HUES6 (cell line): ENCODE results near the gene SPEM3.
A peak's percentile ranks its signal among the peaks of the same experiment; 100 is the strongest.

ENCODE experiments used
- H3K27ac ChIP-seq: 2 replicates; pipeline ENCODE4 v1.7.0; 2013; ENCODE audit warnings: low read depth, mild to moderate bottlenecking, low read length, inconsistent platforms
- H3K27me3 ChIP-seq: 2 replicates; pipeline ENCODE4 v1.6.1; 2013; ENCODE audit warnings: low read length; ENCODE audit not compliant: control insufficient read depth, insufficient read depth
- H3K36me3 ChIP-seq: 2 replicates; pipeline ENCODE4 v1.6.1; 2013; ENCODE audit warnings: low read length; ENCODE audit not compliant: control insufficient read depth, insufficient read depth
- H3K4me1 ChIP-seq: 2 replicates; pipeline ENCODE4 v1.6.1; 2013; ENCODE audit warnings: low read length; ENCODE audit not compliant: control insufficient read depth, insufficient read depth
- H3K4me3 ChIP-seq: 2 replicates; pipeline ENCODE4 v1.5.1; 2013; ENCODE audit warnings: low read depth, low read length
- H3K9ac ChIP-seq: one replicate; pipeline ENCODE4 v1.6.1; 2013; ENCODE audit warnings: mild to moderate bottlenecking, low read length
- H3K9me3 ChIP-seq: 2 replicates; pipeline ENCODE4 v1.6.1; 2013; ENCODE audit warnings: low read depth, low read length; ENCODE audit not compliant: control insufficient read depth, insufficient read depth

Gene SPEM3

DNA sequence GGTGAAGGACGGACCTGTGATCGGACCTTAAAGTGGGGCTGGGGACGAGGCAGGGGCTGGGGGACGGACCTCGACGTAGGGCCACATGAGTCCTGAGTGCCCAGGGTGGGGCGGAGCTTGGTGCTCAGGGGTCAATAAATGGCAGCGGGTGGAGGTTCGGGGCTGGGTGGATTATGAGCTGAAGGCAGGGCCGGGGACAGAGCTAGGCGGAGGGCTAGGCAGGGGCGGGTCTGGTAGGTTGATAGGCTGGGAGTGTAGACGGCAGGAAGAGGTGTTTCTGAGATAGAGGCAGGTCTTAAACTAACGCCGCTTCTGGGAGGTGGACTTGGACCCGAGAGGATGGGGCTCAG, 16.9 kb downstream of the SPEM3 start:
- H3K4me3 ChIP-seq, result peak overlapping the region; percentile 75
- H3K4me1 ChIP-seq, result peaks cover 27% of the 10 kb centered on the region
- 0 out of 2 replicates have a peak overlapping the region, but pooled peaks have one; percentile 28 for H3K27ac ChIP-seq
- no peaks in the 10 kb centered on the region for H3K36me3 ChIP-seq
- peaks cover 31% of the 10 kb centered on the region for H3K27me3 ChIP-seq
- H3K9ac ChIP-seq, result peak overlapping the region; percentile 27
- no peaks in the 10 kb centered on the region for H3K9me3 ChIP-seq

DNA sequence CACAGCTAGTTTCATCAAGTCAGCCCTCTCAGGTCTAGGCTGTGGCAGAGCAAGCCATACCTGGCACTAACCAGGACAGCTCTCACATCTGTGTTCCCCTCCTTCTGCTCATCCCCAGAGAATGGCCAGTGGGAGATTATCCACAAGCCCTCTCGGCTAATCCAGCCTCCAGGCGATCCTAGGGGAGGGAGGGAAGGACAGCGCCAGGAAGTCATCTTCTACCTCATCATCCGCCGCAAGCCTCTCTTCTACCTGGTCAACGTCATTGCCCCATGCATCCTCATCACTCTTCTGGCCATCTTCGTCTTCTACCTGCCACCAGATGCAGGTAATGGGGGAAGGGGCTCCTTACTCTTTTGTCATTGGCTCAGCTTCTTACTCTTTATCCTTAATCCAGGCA, 19.8 kb downstream of the SPEM3 start:
- peaks cover 15% of the 10 kb centered on the region for H3K4me1 ChIP-seq
- no peaks in the 10 kb centered on the region for H3K36me3 ChIP-seq
- H3K27me3 ChIP-seq, result peaks cover 17% of the 10 kb centered on the region
- no peak overlapping the region for H3K9ac ChIP-seq
- no peak overlapping the region for H3K27ac ChIP-seq
- H3K4me3 ChIP-seq, result no peak overlapping the region
- no peaks in the 10 kb centered on the region for H3K9me3 ChIP-seq

DNA sequence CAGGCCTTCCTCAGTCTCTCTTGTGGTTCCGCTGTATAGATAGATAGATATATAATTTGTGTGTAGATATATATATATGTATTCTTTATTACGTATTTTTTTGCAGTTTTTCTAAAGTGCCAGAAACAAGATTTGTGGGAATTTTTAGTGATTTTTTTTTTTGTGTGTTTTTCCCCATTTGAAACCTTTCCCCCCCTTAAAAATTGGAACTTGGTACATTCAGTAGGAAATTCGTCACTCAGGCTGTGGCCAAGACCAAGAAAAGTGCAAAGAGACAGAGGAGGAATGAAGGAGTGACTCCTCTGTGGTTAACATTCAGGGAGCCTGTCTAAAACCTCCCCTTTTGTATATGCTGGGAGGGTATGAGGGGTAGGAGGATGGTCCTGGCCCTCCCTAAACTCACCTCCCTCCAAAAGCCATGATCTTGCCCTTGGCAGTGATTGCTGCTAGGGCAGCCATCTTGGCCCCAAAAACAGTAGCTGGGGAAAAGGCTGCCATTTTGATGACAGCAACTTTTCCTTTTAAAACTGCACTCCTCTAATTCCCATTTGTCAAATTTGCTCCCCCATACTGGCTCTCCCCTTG, 31.4 kb downstream of the SPEM3 start:
- H3K36me3 ChIP-seq, result peaks cover 15% of the 10 kb centered on the region
- H3K9ac ChIP-seq, result no peak overlapping the region
- no peaks in the 10 kb centered on the region for H3K27me3 ChIP-seq
- H3K27ac ChIP-seq, result no peak overlapping the region
- no peak overlapping the region for H3K4me3 ChIP-seq
- H3K9me3 ChIP-seq, result no peaks in the 10 kb centered on the region
- peaks cover 9% of the 10 kb centered on the region for H3K4me1 ChIP-seq

DNA sequence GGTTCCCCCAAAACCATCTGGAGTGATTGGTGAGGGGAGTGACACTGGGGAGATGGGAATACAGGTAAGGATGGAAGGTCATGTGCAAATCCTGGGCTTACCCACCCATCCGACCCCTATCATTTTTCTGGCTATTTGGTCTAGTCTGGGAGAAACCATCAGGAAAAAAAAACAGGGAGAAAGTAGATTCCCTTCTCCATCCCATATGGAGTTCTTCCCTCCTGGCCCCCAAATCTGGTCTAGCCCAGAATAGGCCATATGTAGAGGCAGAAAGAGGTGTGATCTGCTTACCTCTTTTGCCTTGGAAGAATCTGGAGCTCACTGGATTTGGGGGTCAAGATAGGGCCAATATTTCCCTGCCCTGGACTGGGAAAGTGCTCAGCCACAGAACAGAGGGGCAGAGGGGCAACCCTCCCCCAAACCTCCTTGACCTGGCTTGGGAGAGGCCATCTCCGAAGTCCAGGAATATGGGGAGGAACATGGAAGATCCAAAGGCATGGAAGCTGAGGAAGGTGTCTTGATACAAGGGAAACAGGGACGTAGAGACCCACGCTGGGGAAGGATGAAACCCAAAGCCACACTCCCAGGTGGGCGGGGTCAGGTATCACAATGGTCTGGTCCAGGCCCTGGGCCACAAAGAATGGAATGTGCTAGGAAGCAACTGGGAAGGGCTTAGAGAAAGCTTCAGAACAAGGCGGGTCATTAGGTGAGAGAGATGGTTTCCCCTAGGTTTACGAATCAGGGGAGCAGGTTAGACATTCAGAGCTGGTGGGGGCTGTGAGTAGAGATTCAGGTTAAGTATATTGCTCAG, 32.4 kb downstream of the SPEM3 start:
- no peaks in the 10 kb centered on the region for H3K9me3 ChIP-seq
- no peak overlapping the region for H3K27ac ChIP-seq
- H3K36me3 ChIP-seq, result peaks cover 18% of the 10 kb centered on the region
- no peak overlapping the region for H3K9ac ChIP-seq
- no peaks in the 10 kb centered on the region for H3K27me3 ChIP-seq
- no peak overlapping the region for H3K4me3 ChIP-seq
- H3K4me1 ChIP-seq, result peaks cover 9% of the 10 kb centered on the region

DNA sequence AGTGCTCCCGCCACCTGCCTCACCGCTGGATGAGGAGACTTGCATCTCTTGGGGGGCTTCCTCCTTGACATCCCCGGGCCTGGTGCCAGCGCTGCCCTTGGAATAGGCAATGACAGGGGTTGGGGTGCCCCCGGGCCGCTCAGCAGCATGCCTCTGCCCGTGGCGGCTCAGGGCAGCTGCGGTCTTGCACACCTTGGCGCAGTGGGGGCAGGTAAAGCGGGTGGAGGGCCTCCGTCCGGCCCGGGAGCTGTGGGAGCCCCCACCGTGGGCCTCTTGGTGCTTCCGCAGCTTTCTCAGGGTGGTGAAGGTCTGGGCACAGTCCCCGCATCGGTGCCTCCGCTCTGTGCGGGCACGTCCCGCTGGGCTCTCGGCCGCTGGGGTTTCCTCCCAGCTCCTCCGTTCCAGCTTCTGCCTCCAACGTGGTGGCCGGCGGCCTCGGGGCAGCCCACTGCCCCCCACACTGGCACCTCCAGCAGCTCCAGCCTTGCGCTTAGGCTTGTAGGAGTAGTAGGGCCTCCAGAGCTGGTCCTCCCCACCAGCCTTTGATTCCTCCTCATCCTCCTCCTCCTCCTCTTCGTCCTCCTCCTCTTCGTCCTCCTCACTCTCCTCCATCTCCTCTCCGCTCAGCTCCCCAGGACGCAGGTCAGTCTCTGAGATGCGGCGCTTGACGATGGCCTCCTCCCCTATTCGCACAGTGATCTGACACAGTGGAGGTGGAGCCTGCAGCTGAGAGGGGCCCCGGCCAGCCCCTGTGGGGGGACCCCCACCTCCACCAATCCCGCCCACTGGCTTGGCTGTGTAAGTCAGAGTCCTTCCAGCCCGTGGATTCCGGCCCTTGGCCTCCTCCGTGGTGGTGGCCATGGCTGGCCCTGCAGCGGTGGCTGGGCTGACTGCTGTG, 34.1 kb downstream of the SPEM3 start:
- H3K27ac ChIP-seq, result no peak overlapping the region
- H3K9me3 ChIP-seq, result no peaks in the 10 kb centered on the region
- no peaks in the 10 kb centered on the region for H3K27me3 ChIP-seq
- H3K4me1 ChIP-seq, result peaks cover 9% of the 10 kb centered on the region
- H3K4me3 ChIP-seq, result no peak overlapping the region
- peaks cover 27% of the 10 kb centered on the region for H3K36me3 ChIP-seq
- H3K9ac ChIP-seq, result no peak overlapping the region

DNA sequence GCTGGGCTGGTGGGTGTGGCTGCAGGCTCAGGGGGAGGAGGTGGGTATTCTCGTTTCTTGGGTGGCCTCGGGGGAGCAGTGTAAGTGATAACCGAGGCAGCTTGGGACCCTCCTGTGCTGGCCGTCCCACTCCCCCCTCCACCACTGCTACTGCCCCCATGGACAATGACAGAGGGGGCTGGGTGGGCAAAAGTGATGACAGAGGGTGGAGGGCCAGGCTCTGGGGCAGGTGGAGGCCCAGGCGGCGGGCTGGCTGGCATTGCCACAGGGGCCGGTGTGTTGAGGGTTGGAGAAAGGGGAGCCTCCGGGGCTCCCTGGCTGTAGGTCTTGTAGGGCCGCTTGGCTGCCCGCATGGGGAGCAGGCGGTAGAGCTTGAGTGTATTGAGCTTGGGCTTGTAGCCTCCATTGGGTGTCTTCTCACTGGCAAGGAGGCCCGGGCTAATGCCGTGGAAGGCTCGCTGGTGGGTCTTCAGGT, 34.8 kb downstream of the SPEM3 start:
- Histone ChIP-seq H3K27me3 (no peaks in the 10 kb centered on the region), H3K9me3 (no peaks in the 10 kb centered on the region), H3K4me3 (no peak overlapping the region), H3K4me1 (peaks cover 9% of the 10 kb centered on the region), H3K36me3 (peaks cover 27% of the 10 kb centered on the region), H3K27ac (no peak overlapping the region), H3K9ac (no peak overlapping the region)

DNA sequence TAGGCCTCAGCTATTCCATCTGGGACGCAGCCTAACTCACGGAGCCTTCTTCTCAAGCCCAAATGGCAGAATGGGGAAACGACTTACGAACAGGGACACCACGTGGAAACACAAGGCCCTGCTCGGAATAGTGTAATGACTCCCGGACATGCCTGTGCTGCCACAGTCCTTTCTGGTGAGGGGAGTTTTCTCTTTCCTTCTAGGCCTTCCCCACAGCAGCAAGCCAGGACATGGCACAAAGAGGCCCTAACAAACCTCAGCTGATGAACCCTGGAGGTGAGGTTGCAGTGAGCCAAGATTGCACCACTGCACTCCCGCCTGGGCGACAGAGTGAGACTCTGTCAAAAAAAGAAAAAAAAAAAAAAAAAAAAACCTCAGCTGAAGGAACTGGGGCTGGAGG, 35.4 kb downstream of the SPEM3 start:
- peaks cover 27% of the 10 kb centered on the region for H3K36me3 ChIP-seq
- H3K4me1 ChIP-seq, result peaks cover 9% of the 10 kb centered on the region
- H3K9me3 ChIP-seq, result no peaks in the 10 kb centered on the region
- H3K27ac ChIP-seq, result no peak overlapping the region
- no peaks in the 10 kb centered on the region for H3K27me3 ChIP-seq
- no peak overlapping the region for H3K9ac ChIP-seq
- H3K4me3 ChIP-seq, result no peak overlapping the region

DNA sequence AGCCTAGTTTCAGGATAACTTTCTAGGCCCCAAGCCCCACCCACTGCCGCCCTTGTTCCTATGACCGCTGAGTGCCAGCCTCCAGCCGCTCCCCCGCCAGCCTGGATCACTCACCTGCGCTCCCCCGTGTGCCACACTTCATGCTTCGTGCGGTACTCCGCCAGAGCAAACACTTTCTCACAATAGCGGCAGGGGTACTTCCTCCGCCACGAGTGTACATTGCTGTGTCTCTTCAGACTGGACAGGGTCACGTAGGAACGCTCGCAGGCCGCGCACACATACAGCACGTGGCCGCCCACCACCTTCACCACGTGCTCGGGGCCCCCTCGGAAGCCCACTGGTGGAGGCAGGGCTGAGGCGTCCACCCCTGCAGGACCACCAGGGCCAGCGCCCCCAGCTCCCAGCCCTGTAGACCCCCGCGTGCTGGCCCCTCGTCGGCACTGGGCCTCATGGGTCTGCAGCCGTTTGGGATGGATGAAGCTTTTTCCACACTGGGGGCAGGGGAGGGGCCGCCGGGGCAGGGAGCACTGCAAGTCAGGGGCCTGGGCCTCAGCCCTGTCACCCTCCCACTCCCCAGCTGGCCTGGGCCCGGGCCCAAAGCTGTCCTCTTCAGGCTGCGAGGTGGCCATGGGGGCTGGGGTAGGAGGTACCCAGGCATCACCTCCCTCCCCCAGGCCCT, 37.1 kb downstream of the SPEM3 start:
- no peak overlapping the region for H3K9ac ChIP-seq
- H3K27ac ChIP-seq, result no peak overlapping the region
- H3K27me3 ChIP-seq, result no peaks in the 10 kb centered on the region
- no peaks in the 10 kb centered on the region for H3K9me3 ChIP-seq
- H3K36me3 ChIP-seq, result peaks cover 27% of the 10 kb centered on the region
- H3K4me3 ChIP-seq, result no peak overlapping the region
- peaks cover 9% of the 10 kb centered on the region for H3K4me1 ChIP-seq

DNA sequence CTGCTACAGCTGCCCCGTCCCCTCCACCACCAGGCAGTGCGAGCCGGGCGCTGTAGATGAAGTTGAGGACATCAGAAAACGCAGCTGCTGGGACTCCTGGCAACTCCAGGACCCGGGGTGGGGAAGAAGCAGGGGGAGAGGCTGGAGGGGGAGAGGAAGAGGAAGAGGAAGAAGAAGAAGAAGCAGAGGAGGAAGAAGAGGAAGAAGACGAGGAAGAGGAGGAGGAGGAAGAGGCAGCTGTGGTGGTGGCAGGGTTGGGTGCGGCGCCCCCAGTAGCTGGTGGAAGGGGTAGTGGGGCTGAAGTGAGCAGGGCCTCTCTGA, 37.6 kb downstream of the SPEM3 start:
- Histone ChIP-seq H3K27ac (no peak overlapping the region), H3K9ac (no peak overlapping the region), H3K36me3 (peaks cover 27% of the 10 kb centered on the region), H3K4me1 (peaks cover 5% of the 10 kb centered on the region), H3K27me3 (no peaks in the 10 kb centered on the region), H3K9me3 (no peaks in the 10 kb centered on the region), H3K4me3 (no peak overlapping the region)

DNA sequence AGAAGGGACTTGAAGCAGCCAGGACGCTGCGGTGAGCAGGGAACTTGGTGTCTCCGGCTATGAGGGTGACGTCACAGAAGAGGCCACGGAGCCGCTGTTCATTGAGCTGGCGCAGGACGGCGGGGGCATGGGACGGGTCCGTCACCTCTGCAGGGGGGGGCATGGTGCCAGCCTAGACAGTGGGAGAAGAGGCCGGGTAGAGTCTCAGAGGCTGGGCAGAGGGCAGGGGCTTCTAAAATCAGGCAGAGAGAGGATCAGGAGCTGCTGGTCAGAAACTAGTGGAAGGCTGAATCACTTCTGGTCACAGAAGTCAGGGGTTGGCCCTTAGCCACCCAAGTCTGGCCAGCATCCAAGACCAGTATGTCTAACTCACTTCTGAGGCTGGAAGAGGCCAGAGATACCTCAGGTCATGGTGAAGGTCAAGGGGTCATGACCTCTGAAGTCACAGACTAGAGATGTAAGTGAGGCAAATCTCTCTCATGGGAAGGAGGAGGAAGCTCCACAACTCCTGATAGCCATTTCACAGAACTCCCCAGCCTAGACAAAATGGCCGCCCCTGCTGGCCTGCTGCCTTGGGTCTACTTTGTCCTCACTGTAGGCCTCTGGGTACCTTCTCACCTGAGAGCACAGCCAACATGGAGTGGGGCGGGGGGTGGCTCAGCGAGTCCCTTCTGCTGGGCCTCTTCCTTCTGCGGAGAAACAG, 38.1 kb downstream of the SPEM3 start:
- Histone ChIP-seq H3K4me1 (no peaks in the 10 kb centered on the region; the same call in 1 of the 2 replicates), H3K36me3 (peaks cover 27% of the 10 kb centered on the region), H3K4me3 (no peak overlapping the region), H3K9ac (no peak overlapping the region), H3K27me3 (no peaks in the 10 kb centered on the region), H3K27ac (no peak overlapping the region), H3K9me3 (no peaks in the 10 kb centered on the region)
